HG02885 (cell line): Measurements from ENCODE around the gene DCAF4L1.

Source experiments
- ATAC-seq: cut with Tn5 transposase; IDR thresholded peaks from one replicate; pipeline ENCODE4 v1.9.1; 2021; ENCODE audit warnings: mild to moderate bottlenecking; ENCODE audit not compliant: unreplicated experiment, poor library complexity

Gene DCAF4L1

DNA sequence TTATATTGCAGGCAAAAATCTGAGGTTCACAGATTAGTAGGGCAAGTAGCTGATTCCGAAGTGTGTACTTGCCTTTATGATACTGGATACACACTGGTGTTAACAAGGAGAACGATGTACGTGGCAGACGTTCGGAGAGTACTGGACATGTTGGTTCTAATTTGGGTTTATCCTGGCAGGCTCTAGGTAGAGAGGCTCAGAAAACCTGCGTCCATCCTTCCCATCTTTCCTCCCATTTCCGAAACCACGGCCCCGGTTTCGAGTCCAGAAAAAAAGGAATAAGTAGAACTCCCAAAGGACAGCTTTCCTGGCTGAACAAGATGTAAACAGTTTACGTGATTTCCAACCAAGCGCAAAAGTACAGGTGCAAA is 8.4 kb downstream of the DCAF4L1 start:
- peak; percentile 25 for ATAC-seq

DNA sequence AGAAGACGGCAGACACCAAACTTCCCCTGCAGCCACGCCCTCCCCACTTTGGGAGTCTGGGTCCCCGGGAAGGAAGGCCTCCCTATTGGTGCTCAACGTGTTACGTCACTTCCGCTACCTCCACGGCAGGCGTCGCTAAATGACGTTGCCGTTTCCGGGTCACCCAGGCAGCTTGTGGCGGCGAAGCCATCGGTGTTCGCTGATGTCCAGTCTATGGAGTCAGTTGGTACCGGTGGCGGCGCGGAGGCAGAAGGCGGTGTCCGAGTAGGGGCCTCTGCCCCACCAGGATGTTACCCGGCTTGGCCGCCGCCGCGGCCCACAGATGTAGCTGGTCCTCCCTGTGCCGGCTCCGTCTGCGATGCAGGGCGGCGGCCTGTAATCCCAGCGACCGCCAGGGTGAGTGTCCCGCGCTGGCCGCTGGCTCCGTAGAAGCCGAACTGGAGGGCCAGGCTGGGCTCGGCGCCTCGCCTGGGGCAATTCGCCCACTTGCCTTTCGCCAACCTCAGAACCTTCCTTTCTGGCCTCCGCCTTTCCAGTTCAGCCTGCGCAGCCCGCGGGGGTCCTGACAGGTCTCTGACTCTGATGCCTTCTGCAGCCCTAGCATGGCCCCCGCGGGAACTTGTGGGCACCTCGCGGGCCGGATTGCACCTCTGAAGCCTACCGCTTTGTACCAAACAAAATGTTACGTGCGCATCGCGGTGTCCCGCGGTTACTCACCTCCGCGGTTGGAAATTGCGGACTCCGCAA is 9.0 kb downstream of the DCAF4L1 start, which contains the start of gene SLC30A9:
SLC30A9 (plus strand) TSS at position 166 of the 747 bp plus-strand sequence; CDS start at position 288, 122 bp downstream.
- ATAC-seq, result peak; percentile 99

DNA sequence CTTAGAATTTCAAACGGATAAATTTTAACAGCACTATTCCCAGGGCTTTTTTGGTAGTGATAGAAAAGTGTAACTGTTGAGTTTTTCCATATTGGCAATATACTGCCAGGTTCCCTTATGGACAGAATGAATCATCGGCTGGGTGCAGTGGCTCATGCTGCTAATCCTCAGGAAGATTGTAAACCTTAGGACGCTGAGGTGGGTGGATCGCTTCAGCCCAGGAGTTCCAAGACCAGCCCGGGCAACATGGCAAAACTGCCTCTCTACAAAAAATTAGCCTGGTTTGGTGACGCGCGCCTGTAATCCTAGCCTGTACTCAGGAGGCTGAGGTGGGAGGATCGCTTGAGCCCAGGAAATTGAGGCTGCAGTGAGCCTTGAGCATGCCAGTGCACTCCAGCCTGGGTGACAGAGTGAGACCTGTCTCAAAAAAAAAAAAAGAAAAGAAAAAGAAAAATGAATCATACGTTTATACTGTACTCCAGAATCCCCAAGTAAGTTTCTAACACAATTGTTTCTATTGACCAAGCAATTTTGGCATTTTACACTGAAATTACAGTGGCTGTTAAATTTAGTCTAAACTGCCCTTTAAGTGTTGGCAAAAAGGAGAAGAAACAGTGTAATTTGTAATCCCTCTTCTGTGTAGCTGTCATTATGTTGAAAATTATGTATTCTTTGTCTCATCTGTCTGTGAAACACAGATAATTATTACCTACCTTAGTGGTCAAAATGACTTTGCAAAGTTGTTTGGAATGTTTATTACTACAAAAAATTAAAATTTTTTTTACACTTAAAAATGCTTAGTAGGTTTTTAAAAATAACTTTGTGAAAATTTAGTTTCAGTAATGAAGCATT is 10.6 kb downstream of the DCAF4L1 start:
- ATAC-seq, result no peak

DNA sequence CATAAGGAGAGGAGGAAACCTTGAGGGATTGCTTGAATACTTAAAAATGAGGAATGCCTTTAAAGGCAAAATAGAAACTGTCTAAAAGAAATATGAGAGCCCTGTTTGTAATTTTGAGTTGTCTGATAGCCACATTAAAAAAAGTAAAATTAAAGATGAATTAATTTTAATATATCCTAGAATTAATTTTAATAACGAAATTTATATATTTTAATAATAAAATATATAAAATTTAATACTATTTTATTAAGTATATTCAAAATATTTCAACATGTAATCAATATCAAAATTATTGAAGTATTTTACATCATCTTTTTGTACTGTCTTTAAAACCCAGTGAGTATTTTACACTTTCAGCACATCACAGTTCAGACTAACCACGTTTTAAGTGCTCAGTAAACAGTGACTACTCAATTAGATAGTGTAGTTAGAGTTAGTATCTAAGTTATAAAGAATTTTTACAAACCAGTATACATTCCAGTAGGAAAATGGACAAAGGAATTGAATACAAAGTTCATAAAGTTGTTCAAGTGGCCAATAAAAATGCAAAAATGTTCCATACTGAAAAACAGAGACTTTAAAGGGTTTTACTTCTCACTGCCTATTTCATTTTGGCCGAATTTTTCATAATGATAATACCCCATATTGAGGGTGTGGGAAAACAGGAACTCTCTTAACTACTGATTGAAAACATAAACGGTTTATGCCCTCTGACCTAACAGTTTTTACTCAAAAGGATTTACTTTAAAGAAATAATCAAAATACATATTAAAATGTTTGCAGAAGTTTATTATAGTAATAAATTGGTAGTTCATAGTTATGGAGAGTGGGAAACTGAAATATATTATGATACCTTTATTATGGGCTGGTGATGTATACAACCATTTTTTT is 11.7 kb downstream of the DCAF4L1 start:
- no peak for ATAC-seq

DNA sequence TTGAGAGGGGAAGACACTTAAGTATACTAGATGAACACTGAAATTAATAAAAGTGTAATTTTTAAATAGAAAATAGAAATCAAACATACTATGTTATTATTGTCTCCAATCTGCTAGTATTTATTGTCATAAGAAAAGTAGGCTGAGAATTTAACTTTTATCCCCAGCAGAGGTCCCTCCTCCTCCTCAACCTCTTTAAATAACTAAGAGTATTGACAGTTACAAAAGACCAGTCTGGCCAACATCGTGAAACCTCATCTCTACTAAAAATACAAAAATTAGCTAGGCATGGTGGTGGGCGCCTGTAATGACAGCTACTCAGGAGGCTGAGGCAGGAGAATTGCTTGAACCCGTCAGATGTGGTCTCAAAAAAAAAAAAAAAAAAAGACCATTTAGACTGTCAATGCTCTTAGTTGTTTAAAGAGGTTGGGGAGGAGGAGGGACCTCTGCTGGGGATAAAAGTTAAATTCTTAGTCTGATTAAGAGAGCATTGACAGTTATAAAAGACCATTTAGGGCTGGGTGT is 13.0 kb downstream of the DCAF4L1 start:
- no peak for ATAC-seq

DNA sequence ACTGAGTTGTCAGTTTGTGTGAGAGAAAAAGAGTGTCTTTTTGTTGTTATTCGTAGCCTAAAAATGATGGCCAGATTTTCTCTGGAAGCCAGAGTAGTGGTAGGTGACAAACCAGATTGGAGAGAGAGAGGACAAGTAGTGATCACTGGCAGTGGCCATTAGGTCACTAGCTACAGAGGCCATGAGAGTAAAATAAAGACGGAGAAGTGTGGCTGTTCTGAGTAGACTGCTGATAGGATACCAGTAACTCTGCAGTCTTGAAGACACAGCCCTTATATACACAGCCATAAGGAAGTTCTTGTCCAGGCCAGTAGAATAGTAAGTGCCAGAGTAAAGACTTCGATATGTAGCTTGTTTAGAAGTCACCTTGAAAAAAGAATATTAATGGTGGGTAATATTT is 16.5 kb downstream of the DCAF4L1 start:
- ATAC-seq, result no peak

DNA sequence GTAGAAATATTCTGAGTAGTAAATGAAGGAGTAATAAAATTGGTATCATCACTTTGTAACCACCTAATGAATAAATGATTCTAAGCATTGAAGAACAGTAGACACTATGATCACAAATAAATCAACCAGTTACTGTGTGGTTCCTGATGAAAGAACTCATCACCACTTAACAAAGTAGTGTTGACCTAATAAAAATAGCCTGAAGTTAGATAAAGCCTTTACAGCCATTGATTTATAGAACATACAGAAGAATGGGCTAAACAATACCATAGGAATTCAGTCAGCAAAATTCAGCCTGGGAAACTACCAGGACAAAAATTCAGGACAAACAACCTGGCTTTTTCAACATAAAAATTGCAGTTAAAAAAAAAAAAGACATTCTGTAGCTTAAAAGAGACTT is 17.8 kb downstream of the DCAF4L1 start:
- no peak for ATAC-seq

DNA sequence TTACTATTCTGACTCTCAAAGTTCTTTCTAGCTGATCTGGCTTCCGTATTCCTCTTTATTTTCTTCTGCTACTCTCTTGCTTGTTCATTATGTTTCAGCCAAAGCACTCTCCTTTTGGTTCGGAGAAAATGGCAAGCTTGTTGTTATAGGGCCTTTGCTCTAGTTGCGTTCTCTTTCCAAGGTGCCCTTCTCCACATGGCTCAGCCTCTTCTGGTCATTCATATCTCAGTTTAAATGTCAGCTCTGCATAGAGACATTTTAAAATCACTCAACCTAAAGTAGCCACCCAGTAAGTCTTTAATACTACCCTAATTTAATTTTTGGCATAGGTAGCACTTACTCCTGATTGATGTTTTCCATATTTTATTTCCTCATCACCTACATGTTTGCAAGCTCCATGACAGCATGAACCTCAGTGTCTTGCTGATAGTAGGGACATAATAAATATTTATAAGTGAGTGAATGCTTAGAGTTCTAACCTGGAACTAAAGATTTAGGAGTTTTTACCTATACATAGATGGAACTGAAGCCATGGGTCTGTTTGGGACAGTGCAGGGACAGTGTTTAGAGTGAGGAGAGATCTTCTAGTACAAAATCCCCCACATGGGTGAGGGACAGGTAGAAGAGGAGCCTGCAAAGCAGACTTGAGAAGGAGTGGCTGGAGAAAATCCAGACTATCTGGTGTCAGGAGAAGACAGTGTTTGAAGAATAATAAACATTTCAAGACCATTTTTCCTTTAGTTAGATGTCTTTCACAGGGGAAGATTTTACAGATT is 26.6 kb downstream of the DCAF4L1 start:
- ATAC-seq, result no peak

DNA sequence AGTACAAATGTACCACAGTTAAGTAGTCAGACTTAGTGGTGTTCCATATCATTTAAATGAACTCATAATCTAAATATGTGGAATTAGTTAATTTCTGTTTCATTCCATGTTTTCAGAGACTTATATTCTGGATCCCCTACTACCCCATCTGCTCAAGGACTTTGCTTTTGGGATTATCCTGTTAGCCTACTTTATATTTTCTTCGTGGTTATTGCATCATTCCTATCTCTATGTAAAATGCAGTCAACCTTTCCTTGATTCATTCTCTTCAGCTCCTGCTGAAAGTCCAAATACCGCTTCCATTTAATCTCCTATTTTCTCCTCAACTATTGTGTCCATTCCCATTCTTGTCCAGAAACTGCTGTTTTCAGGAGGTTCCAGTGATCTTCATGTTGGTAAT is 33.9 kb downstream of the DCAF4L1 start:
- no peak for ATAC-seq

DNA sequence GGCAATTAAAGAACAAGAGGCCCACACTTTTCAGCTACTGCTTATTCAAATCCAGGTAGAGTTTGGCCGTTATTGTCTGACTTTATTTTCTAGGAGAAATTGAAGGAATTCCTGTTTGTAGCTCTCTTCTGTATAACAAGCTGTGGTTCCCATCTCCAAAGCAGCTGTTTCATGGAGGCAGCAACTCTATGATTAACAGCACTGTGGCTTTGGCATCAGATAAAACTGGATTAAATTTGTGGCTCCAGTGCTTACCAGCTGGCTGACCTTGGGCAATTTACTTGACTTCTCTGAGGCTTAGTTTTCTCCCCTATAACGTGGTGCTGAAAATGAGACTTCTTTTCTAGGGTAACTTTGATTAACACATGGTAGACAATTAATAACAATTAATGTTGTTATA is 36.9 kb downstream of the DCAF4L1 start:
- ATAC-seq, result no peak
